ENCODE measurements around the gene AP5M1. TPM values are rescaled to one million over a fixed set of nuclear protein-coding genes. Genes with fewer than 3 reads are reported as not detected.
"Not testable (repeated sequence)": the region's sequence is repeated elsewhere in the genome, so short reads cannot be mapped to it uniquely, and the experiment has no call there.

Gene AP5M1
- total RNA-seq, 4 donors from 2014 or later, result 18.5 to 40.2 (median 23.0) TPM

DNA sequence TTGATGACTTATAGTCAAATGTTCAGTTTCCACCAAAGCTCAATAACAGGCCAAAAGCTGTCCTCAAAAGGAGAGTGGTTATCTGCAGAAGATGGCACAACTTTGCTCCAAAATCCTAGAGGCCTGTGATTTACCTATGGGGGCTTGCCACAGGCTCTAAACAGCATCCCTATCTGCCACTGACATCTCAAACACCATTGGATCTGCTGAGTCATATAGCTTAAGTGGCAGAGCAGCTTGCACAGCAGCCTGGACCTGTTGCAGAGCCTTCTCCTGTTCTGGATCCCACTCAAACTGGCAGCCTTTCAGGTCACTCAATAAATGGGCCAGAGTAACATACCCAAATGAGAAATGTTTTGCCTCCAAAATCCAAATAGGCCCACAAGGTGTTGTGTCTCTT is 61.1 kb downstream of the AP5M1 start:
- TF ChIP-seq, protein P1, sequence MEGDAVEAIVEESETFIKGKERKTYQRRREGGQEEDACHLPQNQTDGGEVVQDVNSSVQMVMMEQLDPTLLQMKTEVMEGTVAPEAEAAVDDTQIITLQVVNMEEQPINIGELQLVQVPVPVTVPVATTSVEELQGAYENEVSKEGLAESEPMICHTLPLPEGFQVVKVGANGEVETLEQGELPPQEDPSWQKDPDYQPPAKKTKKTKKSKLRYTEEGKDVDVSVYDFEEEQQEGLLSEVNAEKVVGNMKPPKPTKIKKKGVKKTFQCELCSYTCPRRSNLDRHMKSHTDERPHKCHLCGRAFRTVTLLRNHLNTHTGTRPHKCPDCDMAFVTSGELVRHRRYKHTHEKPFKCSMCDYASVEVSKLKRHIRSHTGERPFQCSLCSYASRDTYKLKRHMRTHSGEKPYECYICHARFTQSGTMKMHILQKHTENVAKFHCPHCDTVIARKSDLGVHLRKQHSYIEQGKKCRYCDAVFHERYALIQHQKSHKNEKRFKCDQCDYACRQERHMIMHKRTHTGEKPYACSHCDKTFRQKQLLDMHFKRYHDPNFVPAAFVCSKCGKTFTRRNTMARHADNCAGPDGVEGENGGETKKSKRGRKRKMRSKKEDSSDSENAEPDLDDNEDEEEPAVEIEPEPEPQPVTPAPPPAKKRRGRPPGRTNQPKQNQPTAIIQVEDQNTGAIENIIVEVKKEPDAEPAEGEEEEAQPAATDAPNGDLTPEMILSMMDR (IDR thresholded peaks at IDR 0.05), result no peak
- TF ChIP-seq POLR2A (IDR thresholded peaks at IDR 0.05), result no peak
- intact Hi-C loops (cut with DNase I; ENCODE audit: low total_unique reads), result no loop called here
- no peak for DNase-seq (ENCODE audit: low spot score in 2 of 2)
- no peak overlapping the region for H3K4me3 ChIP-seq (ENCODE audit: low read depth, poor library complexity, severe bottlenecking)

DNA sequence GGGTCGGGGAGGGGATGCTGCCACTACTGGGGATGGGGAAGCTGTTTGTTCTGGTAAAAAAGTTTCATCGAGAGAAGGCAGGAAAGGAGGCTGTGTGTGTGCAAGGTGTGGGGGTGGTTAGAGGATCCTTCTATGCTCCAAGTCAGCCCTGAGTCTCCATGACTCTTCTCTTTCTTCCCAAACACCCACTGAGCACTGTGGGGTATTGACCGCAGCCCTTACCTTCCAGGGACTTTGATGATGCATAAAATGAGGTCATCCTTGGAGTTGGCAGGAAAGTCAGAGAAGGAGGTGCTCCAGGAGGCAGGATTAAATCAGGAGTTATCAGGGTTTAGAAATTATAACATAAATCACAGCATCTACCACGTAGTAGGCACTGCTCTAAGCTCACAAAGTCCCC is 63.7 kb downstream of the AP5M1 start:
- DNase-seq (ENCODE audit: low spot score in 2 of 2); H3K4me3 ChIP-seq (ENCODE audit: low read depth, poor library complexity, severe bottlenecking); intact Hi-C loops (cut with DNase I; ENCODE audit: low total_unique reads): not testable (repeated sequence)
- 80 to 85% methylated on average over 4 of the region's 4 CpGs for WGBS, 2 donors

DNA sequence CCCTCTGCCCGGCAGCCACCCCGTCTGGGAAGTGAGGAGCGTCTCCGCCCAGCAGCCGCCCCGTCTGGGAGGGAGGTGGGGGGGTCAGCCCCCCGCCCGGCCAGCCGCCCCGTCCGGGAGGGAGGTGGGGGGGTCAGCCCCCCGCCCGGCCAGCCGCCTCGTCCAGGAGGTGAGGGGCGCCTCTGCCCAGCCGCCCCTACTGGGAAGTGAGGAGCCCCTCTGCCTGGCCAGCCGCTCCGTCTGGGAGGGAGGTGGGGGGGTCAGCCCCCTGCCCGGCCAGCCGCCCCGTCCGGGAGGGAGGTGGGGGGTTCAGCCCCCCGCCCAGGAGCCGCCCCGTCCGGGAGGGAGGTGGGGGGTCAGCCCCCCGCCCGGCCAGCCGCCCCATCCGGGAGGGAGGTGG is 65.0 kb downstream of the AP5M1 start:
- DNase-seq (ENCODE audit: low spot score in 2 of 2); H3K4me3 ChIP-seq (ENCODE audit: low read depth, poor library complexity, severe bottlenecking); intact Hi-C loops (cut with DNase I; ENCODE audit: low total_unique reads): not testable (repeated sequence)
- WGBS, 2 donors, result 20 to 94% methylated on average over 1 to 6 of the region's 31 CpGs

DNA sequence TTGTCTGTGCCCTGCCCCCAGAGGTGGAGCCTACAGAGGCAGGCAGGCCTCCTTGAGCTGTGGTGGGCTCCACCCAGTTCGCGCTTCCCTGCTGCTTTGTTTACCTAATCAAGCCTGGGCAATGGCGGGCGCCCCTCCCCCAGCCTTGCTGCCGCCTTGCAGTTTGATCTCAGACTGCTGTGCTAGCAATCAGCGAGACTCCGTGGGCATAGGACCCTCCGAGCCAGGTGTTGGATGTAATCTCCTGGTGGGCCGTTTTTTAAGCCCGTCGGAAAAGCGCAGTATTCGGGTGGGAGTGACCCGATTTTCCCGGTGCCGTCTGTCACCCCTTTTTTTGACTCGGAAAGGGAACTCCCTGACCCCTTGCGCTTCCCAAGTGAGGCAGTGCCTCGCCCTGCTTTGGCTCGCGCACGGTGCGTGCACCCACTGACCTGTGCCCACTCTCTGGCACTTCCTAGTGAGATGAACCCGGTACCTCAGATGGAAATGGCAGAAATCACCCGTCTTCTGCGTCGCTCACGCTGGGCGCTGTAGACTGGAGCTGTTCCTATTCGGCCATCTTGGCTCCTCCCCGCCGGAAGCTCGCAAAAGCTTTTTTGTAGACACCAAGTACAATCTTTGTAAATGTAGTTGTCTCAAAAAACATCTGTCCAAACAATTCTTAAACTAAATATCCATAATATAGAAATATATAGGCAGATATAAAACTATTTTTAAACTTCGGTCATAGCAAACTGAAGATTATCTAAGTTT is 75.0 kb downstream of the AP5M1 start:
- DNase-seq (ENCODE audit: low spot score in 2 of 2); H3K4me3 ChIP-seq (ENCODE audit: low read depth, poor library complexity, severe bottlenecking); intact Hi-C loops (cut with DNase I; ENCODE audit: low total_unique reads): not testable (repeated sequence)
- WGBS, 2 donors, result 72 to 83% methylated on average over 34 of the region's 34 CpGs

DNA sequence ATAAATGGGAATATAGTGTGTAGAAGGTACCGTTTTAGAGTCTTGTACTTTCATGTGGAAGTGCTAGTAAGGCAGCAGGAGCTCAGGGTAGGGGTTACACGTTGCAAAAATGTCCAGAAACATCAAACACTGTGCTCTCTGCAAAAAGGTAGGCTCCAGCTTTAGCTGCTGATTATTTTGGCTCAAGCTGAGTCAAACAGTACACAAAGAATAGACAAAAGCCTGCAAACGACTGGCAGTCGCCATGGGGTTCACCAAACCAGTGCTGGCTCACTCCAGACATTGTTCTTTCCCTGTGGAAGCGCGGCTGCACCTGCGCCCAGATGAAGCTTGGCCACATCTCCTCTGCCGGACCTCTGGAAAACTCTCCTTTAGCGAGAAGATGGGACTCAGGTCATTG is 76.3 kb downstream of the AP5M1 start:
- intact Hi-C loops (cut with DNase I; ENCODE audit: low total_unique reads), result no loop called here
- DNase-seq (ENCODE audit: low spot score in 2 of 2), result no peak
- TF ChIP-seq, protein P1 (IDR thresholded peaks at IDR 0.05), result no peak
- TF ChIP-seq POLR2A (IDR thresholded peaks at IDR 0.05), result no peak
- WGBS, 2 donors, result 70 to 76% methylated on average over 9 of the region's 9 CpGs
- H3K4me3 ChIP-seq (ENCODE audit: low read depth, poor library complexity, severe bottlenecking), result no peak overlapping the region

DNA sequence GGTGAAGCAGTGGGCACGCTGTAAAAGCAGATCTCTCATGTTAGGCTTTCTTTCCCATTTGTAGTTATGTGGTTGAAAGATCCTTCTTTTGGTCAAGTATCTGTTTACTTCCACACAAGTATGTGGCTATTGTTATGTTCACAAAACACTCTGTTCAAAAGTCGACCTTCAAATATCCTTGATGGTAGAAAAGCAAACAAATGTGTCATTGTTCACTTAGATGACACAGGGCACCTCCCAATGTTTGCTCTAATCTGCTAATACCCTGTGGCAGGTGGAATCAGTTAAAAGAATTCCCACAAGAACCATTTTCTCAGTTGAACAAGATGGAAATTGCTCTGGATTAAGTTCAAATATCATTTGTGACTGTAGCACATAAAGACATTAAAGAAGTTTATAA is 78.0 kb downstream of the AP5M1 start:
- no peak for DNase-seq (ENCODE audit: low spot score in 2 of 2)
- H3K4me3 ChIP-seq (ENCODE audit: low read depth, poor library complexity, severe bottlenecking), result no peak overlapping the region
- 47 to 59% methylated on average over 2 of the region's 2 CpGs for WGBS, 2 donors
- intact Hi-C loops (cut with DNase I; ENCODE audit: low total_unique reads), result no loop called here
- TF ChIP-seq, protein P1 (IDR thresholded peaks at IDR 0.05), result no peak
- TF ChIP-seq POLR2A (IDR thresholded peaks at IDR 0.05), result no peak

Other genes with a start within 250 kb of the AP5M1 start
- gene EXOC5, start 66 bp upstream of the AP5M1 start, total RNA-seq, result 10 to 100 TPM; 25.1 to 38.9 (median 33.7) TPM
- gene NAA30, start 121.6 kb downstream of the AP5M1 start, total RNA-seq, result 10 to 100 TPM; 13.1 to 16.0 (median 14.9) TPM
- not detected for gene CCDC198, start 224.9 kb downstream of the AP5M1 start, total RNA-seq